GM18870 (cell line): Measurements from ENCODE around the gene ANKRD33.
"Not testable (repeated sequence)": the region's sequence is repeated elsewhere in the genome, so short reads cannot be mapped to it uniquely, and the experiment has no call there.

Source experiments
- ATAC-seq: cut with Tn5 transposase; IDR thresholded peaks from one replicate; pipeline ENCODE4 v1.9.1; 2021; ENCODE audit warnings: moderate library complexity; ENCODE audit not compliant: unreplicated experiment

Gene ANKRD33

GRCh38 chr12:51874486-51874885 lies 13.4 kb upstream of the ANKRD33 start:
- ATAC-seq: no peak

- no peak for ATAC-seq
Measured at GRCh38 chr12:51879102-51879501, 8.8 kb upstream of the ANKRD33 start.

- ATAC-seq: no peak
Measured at GRCh38 chr12:51883295-51883694, 4.6 kb upstream of the ANKRD33 start.

- no peak for ATAC-seq
Measured at GRCh38 chr12:51883998-51884675, 3.8 kb upstream of the ANKRD33 start.

GRCh38 chr12:51884676-51885229 lies 3.1 kb upstream of the ANKRD33 start:
- ATAC-seq: no peak

- not testable (repeated sequence) for ATAC-seq
Measured at GRCh38 chr12:51885294-51886020, 2.4 kb upstream of the ANKRD33 start.

GRCh38 chr12:51886021-51886710 lies 1.7 kb upstream of the ANKRD33 start:
- no peak for ATAC-seq

- no peak for ATAC-seq
Measured at GRCh38 chr12:51888316-51889215, 663 bp downstream of the ANKRD33 start.

- no peak for ATAC-seq
Measured at GRCh38 chr12:51889216-51890132, 1.6 kb downstream of the ANKRD33 start.

GRCh38 chr12:51890133-51890464 lies 2.2 kb downstream of the ANKRD33 start:
- ATAC-seq: no peak

- ATAC-seq: no peak
Measured at GRCh38 chr12:51890511-51891171, 2.7 kb downstream of the ANKRD33 start.

GRCh38 chr12:51891843-51892242 lies 3.9 kb downstream of the ANKRD33 start:
- ATAC-seq: no peak

- ATAC-seq: no peak
Measured at GRCh38 chr12:51893786-51894185, 5.9 kb downstream of the ANKRD33 start.

GRCh38 chr12:51895378-51896135 lies 7.7 kb downstream of the ANKRD33 start:
- ATAC-seq: no peak

- ATAC-seq: no peak
Measured at GRCh38 chr12:51896236-51896635, 8.3 kb downstream of the ANKRD33 start.

GRCh38 chr12:51897181-51897580 lies 9.3 kb downstream of the ANKRD33 start:
- ATAC-seq: no peak

GRCh38 chr12:51898506-51898905 lies 10.6 kb downstream of the ANKRD33 start:
- ATAC-seq: no peak

GRCh38 chr12:51898937-51899336 lies 11.0 kb downstream of the ANKRD33 start:
- no peak for ATAC-seq
